ENCODE data around the gene C11orf21. TPM values are rescaled to one million over a fixed set of nuclear protein-coding genes. Genes with fewer than 3 reads are reported as not detected.
A peak's percentile ranks its signal among the peaks of the same experiment; 100 is the strongest.

C11orf21 gene
- total and polyA plus RNA-seq, 8 donors = 1.2 to 6.9 (median 1.8) TPM

- no peaks in the 10 kb centered on the region for H3K4me1 ChIP-seq
- ATAC-seq (no peak), DNase-seq (peak in 1 of 4 donors; percentile 54)
- no peak overlapping the region for H3K4me3 ChIP-seq
- no peak overlapping the region for H3K27ac ChIP-seq
- TF ChIP-seq CTCF (IDR thresholded peaks at IDR 0.05) = no peak
- no peaks in the 10 kb centered on the region for H3K36me3 ChIP-seq
- no peaks in the 10 kb centered on the region for H3K27me3 ChIP-seq
- peaks cover 0 to 6% of the 10 kb centered on the region in 2 donors for H3K9me3 ChIP-seq
- intact Hi-C loops (cut with DNase I) = no loop called here
Measured at GRCh38 chr11:2250041-2250440, 51.7 kb downstream of the C11orf21 start.

- H3K36me3 ChIP-seq = no peaks in the 10 kb centered on the region
- H3K4me1 ChIP-seq = no peaks in the 10 kb centered on the region
- no peaks in the 10 kb centered on the region for H3K27me3 ChIP-seq
- no peak overlapping the region for H3K4me3 ChIP-seq
- no peak for TF ChIP-seq CTCF (IDR thresholded peaks at IDR 0.05)
- intact Hi-C loops (cut with DNase I) = no loop called here
- H3K27ac ChIP-seq = no peak overlapping the region
- DNase-seq (peak in 1 of 4 donors; percentile 59), ATAC-seq (no peak)
- H3K9me3 ChIP-seq = peaks cover 0 to 3% of the 10 kb centered on the region in 2 donors
Measured at GRCh38 chr11:2249189-2249916, 52.4 kb downstream of the C11orf21 start.

- ATAC-seq (no peak), DNase-seq (peak in 1 of 4 donors; percentile 30)
- Histone ChIP-seq H3K9me3 (no peaks in the 10 kb centered on the region), H3K4me3 (no peak overlapping the region), H3K36me3 (no peaks in the 10 kb centered on the region), H3K4me1 (no peaks in the 10 kb centered on the region), H3K27ac (no peak overlapping the region), H3K27me3 (no peaks in the 10 kb centered on the region)
- TF ChIP-seq CTCF (IDR thresholded peaks at IDR 0.05) = no peak
- intact Hi-C loops (cut with DNase I) = no loop called here
Measured at GRCh38 chr11:2248762-2249161, 53.0 kb downstream of the C11orf21 start.

GRCh38 chr11:2248242-2248641 lies 53.5 kb downstream of the C11orf21 start:
- intact Hi-C loops (cut with DNase I) = no loop called here

GRCh38 chr11:2247496-2247895 lies 54.2 kb downstream of the C11orf21 start:
- no peak for DNase-seq
- ATAC-seq = no peak
- H3K4me3 ChIP-seq = no peak overlapping the region
- no peaks in the 10 kb centered on the region for H3K36me3 ChIP-seq
- no peaks in the 10 kb centered on the region for H3K27me3 ChIP-seq
- H3K27ac ChIP-seq = no peak overlapping the region
- no peaks in the 10 kb centered on the region for H3K4me1 ChIP-seq
- intact Hi-C loops (cut with DNase I) = no loop called here
- TF ChIP-seq CTCF (IDR thresholded peaks at IDR 0.05) = no peak
- peaks cover 0 to 1% of the 10 kb centered on the region in 2 donors for H3K9me3 ChIP-seq

More at GRCh38 chr11:2248242-2248641, 53.5 kb downstream of the C11orf21 start:
- Histone ChIP-seq H3K36me3 (no peaks in the 10 kb centered on the region), H3K9me3 (no peaks in the 10 kb centered on the region), H3K4me3 (no peak overlapping the region), H3K27ac (no peak overlapping the region), H3K27me3 (no peaks in the 10 kb centered on the region), H3K4me1 (no peaks in the 10 kb centered on the region)
- DNase-seq (no peak), ATAC-seq (no peak)
- TF ChIP-seq CTCF (IDR thresholded peaks at IDR 0.05) = no peak

Other genes with a start within 250 kb of the C11orf21 start
- 10 to 100 TPM; 12.0 to 13.9 TPM for gene IGF2, start 162.5 kb downstream of the C11orf21 start, total RNA-seq
- gene IGF2, start 162.5 kb downstream of the C11orf21 start, polyA plus RNA-seq (ENCODE audit: insufficient read length in 6 of 6) = 100 to 1,000 TPM in 2 of 6 donors, 10 to 100 TPM in 4; 76.9 to 118 (median 97.4) TPM
- not detected for gene INS, start 140.7 kb downstream of the C11orf21 start, total RNA-seq
- not detected for gene INS, start 140.7 kb downstream of the C11orf21 start, polyA plus RNA-seq (ENCODE audit: insufficient read length in 6 of 6)
- gene TH, start 130.1 kb downstream of the C11orf21 start, total RNA-seq = under 1 TPM; 0.18 to 0.26 TPM
- gene TH, start 130.1 kb downstream of the C11orf21 start, polyA plus RNA-seq (ENCODE audit: insufficient read length in 6 of 6) = 1 to 10 TPM in 2 of 6 donors, under 1 TPM in 4; 0.21 to 1.4 (median 0.79) TPM
- gene ASCL2, start 31.3 kb downstream of the C11orf21 start, total RNA-seq = 1 to 10 TPM in 1 of 2 donors, under 1 TPM in 1; 0.79 to 2.3 TPM
- gene ASCL2, start 31.3 kb downstream of the C11orf21 start, polyA plus RNA-seq (ENCODE audit: insufficient read length in 6 of 6) = 1 to 10 TPM in 4 of 6 donors, under 1 TPM in 2; 0.50 to 1.5 (median 1.2) TPM
- 1 to 10 TPM; 4.2 to 6.2 TPM for gene TSPAN32, start 95 bp upstream of the C11orf21 start, total RNA-seq
- 1 to 10 TPM; 3.7 to 6.3 (median 4.2) TPM for gene TSPAN32, start 95 bp upstream of the C11orf21 start, polyA plus RNA-seq (ENCODE audit: insufficient read length in 6 of 6)
- gene CD81, start 75.4 kb upstream of the C11orf21 start, total RNA-seq = 100 to 1,000 TPM; 641 to 754 TPM
- 100 to 1,000 TPM; 595 to 747 (median 646) TPM for gene CD81, start 75.4 kb upstream of the C11orf21 start, polyA plus RNA-seq (ENCODE audit: insufficient read length in 6 of 6)
- 10 to 100 TPM; 35.3 to 47.6 TPM for gene TSSC4, start 98.8 kb upstream of the C11orf21 start, total RNA-seq
- gene TSSC4, start 98.8 kb upstream of the C11orf21 start, polyA plus RNA-seq (ENCODE audit: insufficient read length in 6 of 6) = 10 to 100 TPM; 20.1 to 32.0 (median 23.6) TPM
- gene TRPM5, start 142.6 kb upstream of the C11orf21 start, total RNA-seq = not detected
- gene TRPM5, start 142.6 kb upstream of the C11orf21 start, polyA plus RNA-seq (ENCODE audit: insufficient read length in 6 of 6) = under 1 TPM; 0.14 to 0.40 (median 0.31) TPM
- 10 to 100 TPM; 33.7 to 37.7 TPM for gene KCNQ1, start 143.1 kb upstream of the C11orf21 start, total RNA-seq
- 10 to 100 TPM in 1 of 6 donors, 1 to 10 TPM in 5; 7.1 to 10.1 (median 9.5) TPM for gene KCNQ1, start 143.1 kb upstream of the C11orf21 start, polyA plus RNA-seq (ENCODE audit: insufficient read length in 6 of 6)